ENCODE results near the gene ACER1. TPM values are rescaled to one million over a fixed set of nuclear protein-coding genes. Genes with fewer than 3 reads are reported as not detected.

The ACER1 gene
- total RNA-seq, 1 donor from 2014 or later: not detected

- Histone ChIP-seq H3K9me3 (no peaks in the 10 kb centered on the region), H3K27me3 (no peaks in the 10 kb centered on the region), H3K4me1 (no peaks in the 10 kb centered on the region), H3K27ac (no peak overlapping the region), H3K36me3 (peaks cover 36% of the 10 kb centered on the region), H3K4me3 (no peak overlapping the region)
- ATAC-seq: no peak
- DNase-seq: no peak
- intact Hi-C loops (cut with DNase I): no loop called here
- no peak for TF ChIP-seq CTCF (IDR thresholded peaks at IDR 0.05)
Observed at GRCh38 chr19:6378041-6378440, 44.6 kb upstream of the ACER1 start.

- H3K4me3 ChIP-seq: no peak overlapping the region
- H3K27me3 ChIP-seq: no peaks in the 10 kb centered on the region
- DNase-seq (no peak), ATAC-seq (no peak)
- no peaks in the 10 kb centered on the region for H3K9me3 ChIP-seq
- H3K36me3 ChIP-seq: peaks cover 22% of the 10 kb centered on the region
- H3K27ac ChIP-seq: no peak overlapping the region
- intact Hi-C loops (cut with DNase I): no loop called here
- no peak for TF ChIP-seq CTCF (IDR thresholded peaks at IDR 0.05)
- H3K4me1 ChIP-seq: no peaks in the 10 kb centered on the region
Observed at GRCh38 chr19:6376512-6377190, 43.2 kb upstream of the ACER1 start.

- H3K27me3 ChIP-seq: no peaks in the 10 kb centered on the region
- TF ChIP-seq CTCF (IDR thresholded peaks at IDR 0.05): no peak
- no peak within 1 kb of the TSS for H3K4me3 ChIP-seq
- H3K27ac ChIP-seq: no peak within 1 kb of the TSS
- no peak for ATAC-seq
- intact Hi-C loops (cut with DNase I): no loop called here
- peaks cover 10% of the 10 kb centered on the region for H3K36me3 ChIP-seq
- no peaks in the 10 kb centered on the region for H3K9me3 ChIP-seq
- no peaks in the 10 kb centered on the region for H3K4me1 ChIP-seq
- DNase-seq: no peak
Observed at GRCh38 chr19:6375411-6376010, 42.1 kb upstream of the ACER1 start, which contains the start of gene PSPN. PSPN (minus strand) TSS chr19:6375933; CDS start chr19:6375849, 84 bp downstream.

GRCh38 chr19:6374711-6375410 lies 41.4 kb upstream of the ACER1 start:
- DNase-seq (no peak), ATAC-seq (no peak)
- peaks cover 4% of the 10 kb centered on the region for H3K36me3 ChIP-seq
- no peak overlapping the region for H3K27ac ChIP-seq
- TF ChIP-seq CTCF (IDR thresholded peaks at IDR 0.05): no peak
- H3K4me1 ChIP-seq: no peaks in the 10 kb centered on the region
- H3K4me3 ChIP-seq: no peak overlapping the region
- H3K27me3 ChIP-seq: no peaks in the 10 kb centered on the region
- intact Hi-C loops (cut with DNase I): no loop called here
- H3K9me3 ChIP-seq: no peaks in the 10 kb centered on the region

- H3K27ac ChIP-seq: no peak overlapping the region
- ATAC-seq: no peak
- peaks cover 2% of the 10 kb centered on the region for H3K36me3 ChIP-seq
- no peak for DNase-seq
- no peaks in the 10 kb centered on the region for H3K27me3 ChIP-seq
- intact Hi-C loops (cut with DNase I): no loop called here
- TF ChIP-seq CTCF (IDR thresholded peaks at IDR 0.05): no peak
- H3K9me3 ChIP-seq: no peaks in the 10 kb centered on the region
- H3K4me1 ChIP-seq: no peaks in the 10 kb centered on the region
- peak overlapping the region; percentile 86 for H3K4me3 ChIP-seq
Observed at GRCh38 chr19:6374161-6374709, 40.8 kb upstream of the ACER1 start.

Data from upper lobe of right lung (tissue), 1 donor.